Parathyroid adenoma (tissue), 2 donors: ENCODE data around the gene MTHFD2L.

Experiments
- H2AFZ ChIP-seq: fragments of 300-600 bp; sonication (generic); one replicate; pipeline ENCODE4 v1.7.0; 2017; ENCODE audit warnings: antibody characterized with exemption, mild to moderate bottlenecking
- H3K27ac ChIP-seq: fragments of 300-600 bp; sonication (generic); one replicate; pipeline ENCODE4 v1.7.0; 2017
- H3K27me3 ChIP-seq: fragments of 300-600 bp; sonication (generic); one replicate; pipeline ENCODE4 v1.7.0; 2017; ENCODE audit warnings: low read length; ENCODE audit not compliant: control insufficient read depth, insufficient read depth
- H3K36me3 ChIP-seq: fragments of 300-600 bp; sonication (generic); one replicate; pipeline ENCODE4 v1.7.0; 2017; ENCODE audit warnings: low read length; ENCODE audit not compliant: control insufficient read depth, insufficient read depth
- H3K4me1 ChIP-seq: fragments of 300-600 bp; sonication (generic); one replicate; pipeline ENCODE4 v1.7.0; 2017; ENCODE audit warnings: control low read depth
- H3K4me2 ChIP-seq: fragments of 300-600 bp; sonication (generic); one replicate; pipeline ENCODE4 v1.7.0; 2017; ENCODE audit warnings: low read length
- H3K4me3 ChIP-seq: fragments of 300-600 bp; sonication (generic); one replicate; pipeline ENCODE4 v1.7.0; 2017; ENCODE audit warnings: low read depth, low read length
- H3K79me2 ChIP-seq: fragments of 300-600 bp; sonication (generic); one replicate; pipeline ENCODE4 v1.7.0; 2017; ENCODE audit warnings: control low read depth
- H3K9ac ChIP-seq: fragments of 300-600 bp; sonication (generic); one replicate; pipeline ENCODE4 v1.7.0; 2017; ENCODE audit warnings: mild to moderate bottlenecking
- H3K9me3 ChIP-seq: fragments of 300-600 bp; sonication (generic); one replicate; pipeline ENCODE4 v1.7.0; 2017; ENCODE audit warnings: low read length; ENCODE audit not compliant: control insufficient read depth
- CTCF ChIP-seq: fragments of 300-600 bp; sonication (generic); IDR thresholded peaks from one replicate; pipeline ENCODE4 v1.7.0; 2017; ENCODE audit warnings: antibody characterized with exemption, mild to moderate bottlenecking
- donor health status: primary hyperparathyroidism.

Gene MTHFD2L

GRCh38 chr4:74254386-74254785 is 96.5 kb downstream of the MTHFD2L start:
- Histone ChIP-seq H3K36me3 (no peaks in the 10 kb centered on the region), H2AFZ (no peak overlapping the region), H3K9ac (no peak overlapping the region), H3K9me3 (no peaks in the 10 kb centered on the region), H3K27ac (no peak overlapping the region), H3K4me3 (no peak overlapping the region), H3K79me2 (no peaks in the 10 kb centered on the region), H3K27me3 (no peaks in the 10 kb centered on the region), H3K4me2 (no peak overlapping the region), H3K4me1 (no peaks in the 10 kb centered on the region)
- TF ChIP-seq CTCF = no peak

GRCh38 chr4:74255096-74255495 is 97.2 kb downstream of the MTHFD2L start:
- Histone ChIP-seq H3K9ac (no peak overlapping the region), H2AFZ (no peak overlapping the region), H3K36me3 (no peaks in the 10 kb centered on the region), H3K27me3 (no peaks in the 10 kb centered on the region), H3K79me2 (no peaks in the 10 kb centered on the region), H3K4me1 (no peaks in the 10 kb centered on the region), H3K9me3 (no peaks in the 10 kb centered on the region), H3K4me2 (no peak overlapping the region), H3K27ac (no peak overlapping the region), H3K4me3 (no peak overlapping the region)
- no peak for TF ChIP-seq CTCF

- H3K9ac ChIP-seq = no peak overlapping the region
- H3K4me2 ChIP-seq = no peak overlapping the region
- H3K79me2 ChIP-seq = no peaks in the 10 kb centered on the region
- no peak overlapping the region for H3K4me3 ChIP-seq
- H3K27me3 ChIP-seq = no peaks in the 10 kb centered on the region
- H3K27ac ChIP-seq = no peak overlapping the region
- H3K4me1 ChIP-seq = no peaks in the 10 kb centered on the region
- no peak for TF ChIP-seq CTCF
- no peaks in the 10 kb centered on the region for H3K36me3 ChIP-seq
- no peaks in the 10 kb centered on the region for H3K9me3 ChIP-seq
- H2AFZ ChIP-seq = no peak overlapping the region
Observed at GRCh38 chr4:74258963-74259362, 101.0 kb downstream of the MTHFD2L start.

GRCh38 chr4:74260036-74260435 is 102.1 kb downstream of the MTHFD2L start:
- H3K4me1 ChIP-seq = no peaks in the 10 kb centered on the region
- no peak for TF ChIP-seq CTCF
- no peak overlapping the region for H3K4me3 ChIP-seq
- no peak overlapping the region for H3K27ac ChIP-seq
- no peaks in the 10 kb centered on the region for H3K36me3 ChIP-seq
- no peak overlapping the region for H3K4me2 ChIP-seq
- no peak overlapping the region for H3K9ac ChIP-seq
- no peak overlapping the region for H2AFZ ChIP-seq
- H3K27me3 ChIP-seq = no peaks in the 10 kb centered on the region
- H3K79me2 ChIP-seq = no peaks in the 10 kb centered on the region
- H3K9me3 ChIP-seq = no peaks in the 10 kb centered on the region

GRCh38 chr4:74262522-74262921 is 104.6 kb downstream of the MTHFD2L start:
- Histone ChIP-seq H2AFZ (no peak overlapping the region), H3K4me1 (no peaks in the 10 kb centered on the region), H3K4me2 (no peak overlapping the region), H3K27me3 (no peaks in the 10 kb centered on the region), H3K4me3 (no peak overlapping the region), H3K36me3 (no peaks in the 10 kb centered on the region), H3K79me2 (no peaks in the 10 kb centered on the region), H3K27ac (no peak overlapping the region), H3K9ac (no peak overlapping the region), H3K9me3 (no peaks in the 10 kb centered on the region)
- no peak for TF ChIP-seq CTCF
